Tongue (tissue), 2 donors: Measurements from ENCODE around the gene CCDC194. TPM values are rescaled to one million over a fixed set of nuclear protein-coding genes. Genes with fewer than 3 reads are reported as not detected.

Source experiments
- DNase-seq: peaks from one replicate; pipeline ENCODE4 v3.0.0-alpha.2; 2015
- total RNA-seq: library from RNA; depleted of rRNA; stranded (reverse); fragments of >200 nt; gene quantifications from one replicate; pipeline ENCODE4 v1.2.3, GENCODE V29; 2014

CCDC194 gene, protein sequence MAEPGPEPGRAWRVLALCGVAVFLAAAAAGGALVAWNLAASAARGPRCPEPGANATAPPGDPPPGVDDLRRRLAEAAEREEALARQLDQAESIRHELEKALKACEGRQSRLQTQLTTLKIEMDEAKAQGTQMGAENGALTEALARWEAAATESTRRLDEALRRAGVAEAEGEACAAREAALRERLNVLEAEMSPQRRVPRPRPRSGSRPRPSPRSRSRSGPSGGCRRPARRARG
- not detected for total RNA-seq

DNA sequence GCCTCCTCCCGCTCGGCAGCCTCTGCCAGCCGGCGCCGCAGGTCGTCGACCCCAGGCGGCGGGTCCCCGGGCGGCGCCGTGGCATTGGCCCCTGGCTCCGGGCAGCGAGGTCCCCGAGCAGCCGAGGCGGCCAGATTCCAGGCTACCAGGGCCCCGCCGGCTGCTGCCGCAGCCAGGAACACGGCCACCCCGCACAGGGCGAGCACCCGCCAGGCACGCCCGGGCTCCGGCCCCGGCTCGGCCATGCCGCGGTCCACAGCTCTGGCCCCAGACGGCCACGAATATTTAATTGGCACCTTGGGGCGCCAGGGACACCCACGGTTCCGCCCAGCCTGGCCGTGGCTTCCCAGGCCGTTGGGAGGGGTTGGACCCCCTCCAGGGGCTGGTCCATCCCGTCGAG, at the start of gene CCDC194:
CCDC194 (minus strand) TSS at position 283 of the 400 bp plus-strand sequence; CDS start at position 245, 38 bp downstream.
- DNase-seq: no peak

DNA sequence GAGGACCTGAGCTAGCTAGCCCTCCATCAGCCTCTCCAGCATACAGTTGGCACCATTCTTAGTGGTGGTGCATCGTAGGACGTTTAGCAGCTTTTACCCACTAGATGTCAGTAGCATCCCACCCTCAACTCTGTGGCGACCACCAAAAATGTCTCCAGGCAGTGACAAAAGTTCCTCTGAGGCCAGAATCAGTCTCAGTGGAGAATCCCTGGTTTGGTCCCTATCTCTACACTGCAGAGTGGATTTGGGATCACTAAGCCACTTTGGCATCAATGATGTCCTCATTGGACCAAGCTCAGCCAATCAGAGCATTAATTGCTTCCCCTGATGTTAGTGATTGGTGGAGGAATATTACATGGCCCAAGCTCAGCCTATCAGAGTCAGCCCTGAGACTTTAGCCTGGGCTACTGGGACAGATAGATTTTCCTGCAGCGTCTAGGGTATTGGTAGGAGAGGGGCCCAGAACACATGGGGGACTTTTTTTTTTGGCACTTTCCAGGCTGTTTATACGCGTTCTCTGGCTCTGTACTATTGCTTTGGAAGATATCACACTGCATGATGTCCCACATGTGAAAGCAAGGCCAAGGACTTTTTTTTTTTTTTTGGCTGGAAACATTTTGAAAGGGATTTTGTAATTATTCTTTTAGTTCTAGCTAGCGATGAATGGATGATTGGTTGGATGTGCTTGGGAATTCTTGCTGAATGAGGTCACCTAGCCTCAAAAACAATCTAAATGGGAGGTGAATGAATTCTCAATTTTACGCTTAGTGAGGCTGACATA, 47.4 kb upstream of the CCDC194 start:
- peak; percentile 58 for DNase-seq

DNA sequence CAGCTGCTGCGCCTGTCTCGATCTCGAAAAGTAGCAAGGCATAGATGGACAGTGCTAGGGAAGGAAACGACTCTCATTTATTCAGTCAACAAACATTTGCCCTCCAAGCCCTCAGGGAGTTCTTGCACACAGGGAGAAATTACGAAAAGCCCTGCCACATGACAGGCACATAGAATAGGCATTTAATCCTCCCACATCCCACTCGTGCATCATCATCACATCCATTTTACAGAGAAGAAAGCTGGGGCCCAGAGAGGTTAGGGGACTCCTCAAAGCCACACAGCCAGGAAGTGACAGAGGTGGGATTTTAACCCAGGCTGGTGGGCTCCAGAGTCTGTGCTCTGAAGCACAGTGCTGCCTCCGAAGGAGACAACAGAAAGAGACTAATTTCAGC, 42.9 kb upstream of the CCDC194 start:
- no peak for DNase-seq

DNA sequence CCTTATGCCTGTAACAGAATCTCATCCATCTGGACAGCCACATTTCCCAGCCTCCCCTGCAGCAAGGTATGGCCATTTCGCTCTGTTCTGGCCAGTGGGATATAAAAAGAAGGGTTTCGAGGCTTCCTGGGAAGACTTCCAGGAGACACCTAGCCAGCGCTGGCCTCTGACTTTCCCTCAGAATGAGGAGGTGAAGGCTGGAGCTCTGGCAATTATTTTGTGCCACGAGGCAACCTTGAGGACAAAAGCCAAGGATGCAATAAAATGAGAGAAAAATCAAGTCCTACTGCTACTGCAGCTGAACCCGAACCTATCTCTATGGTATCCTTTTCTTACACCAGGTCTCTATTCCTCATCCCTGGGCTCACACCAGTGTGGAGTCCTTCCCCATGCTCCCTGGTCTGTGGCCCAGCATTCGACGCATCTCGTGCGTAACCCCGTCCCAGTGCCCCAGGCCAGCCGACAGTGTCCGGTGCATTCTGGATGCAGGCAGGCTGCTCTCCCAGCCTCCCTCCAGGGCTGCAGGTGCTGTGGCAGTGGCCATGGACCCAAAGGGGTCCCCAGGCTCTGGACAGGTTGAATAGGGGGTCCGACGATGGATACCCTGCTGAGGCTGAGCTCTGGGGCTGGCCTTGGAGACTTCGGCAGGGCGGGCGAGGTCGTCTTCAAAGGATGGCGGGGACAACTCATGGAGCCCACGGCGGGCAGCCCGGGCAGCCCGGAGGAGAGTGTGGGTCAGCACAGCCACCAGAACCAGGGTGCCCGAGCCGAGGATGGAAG, 42.3 kb upstream of the CCDC194 start:
- no peak for DNase-seq

DNA sequence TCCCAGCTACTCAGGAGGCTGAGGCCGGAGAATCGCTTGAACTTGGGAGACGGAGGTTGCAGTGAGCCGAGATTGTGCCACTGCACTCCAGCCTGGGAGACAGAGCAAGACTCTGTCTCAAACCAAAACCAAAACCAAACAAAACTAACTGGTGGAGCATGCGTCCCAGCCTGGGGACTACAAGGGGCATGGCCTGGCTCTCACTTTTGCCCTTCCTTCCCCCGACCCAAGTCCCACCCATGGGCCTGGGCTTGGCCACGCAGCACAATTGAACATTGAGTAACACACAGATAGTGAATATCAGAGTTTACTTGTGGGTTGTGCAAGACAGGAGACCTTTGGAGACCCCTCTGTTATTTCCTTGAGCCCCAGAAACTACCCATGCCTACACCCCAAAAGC, 41.2 kb upstream of the CCDC194 start:
- DNase-seq: no peak

DNA sequence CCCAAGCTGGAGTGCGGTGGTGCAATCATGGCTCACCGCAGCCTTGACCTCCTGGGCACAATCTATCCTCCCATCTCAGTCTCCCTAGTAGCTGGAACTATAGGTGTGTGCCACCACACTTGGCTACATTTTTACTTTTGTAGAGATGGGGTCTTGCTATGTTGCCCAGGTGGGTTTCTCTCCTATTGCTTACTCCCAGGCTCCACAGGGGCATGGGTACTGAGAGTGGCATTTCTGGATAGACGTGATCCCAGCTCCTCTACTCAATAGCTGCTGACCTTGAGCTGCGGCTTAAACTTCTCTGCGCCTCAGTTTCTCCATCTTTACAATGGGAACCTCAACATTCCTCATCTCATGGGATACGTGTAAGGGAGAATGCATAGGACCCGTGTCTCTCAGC, 37.4 kb upstream of the CCDC194 start:
- DNase-seq: no peak

DNA sequence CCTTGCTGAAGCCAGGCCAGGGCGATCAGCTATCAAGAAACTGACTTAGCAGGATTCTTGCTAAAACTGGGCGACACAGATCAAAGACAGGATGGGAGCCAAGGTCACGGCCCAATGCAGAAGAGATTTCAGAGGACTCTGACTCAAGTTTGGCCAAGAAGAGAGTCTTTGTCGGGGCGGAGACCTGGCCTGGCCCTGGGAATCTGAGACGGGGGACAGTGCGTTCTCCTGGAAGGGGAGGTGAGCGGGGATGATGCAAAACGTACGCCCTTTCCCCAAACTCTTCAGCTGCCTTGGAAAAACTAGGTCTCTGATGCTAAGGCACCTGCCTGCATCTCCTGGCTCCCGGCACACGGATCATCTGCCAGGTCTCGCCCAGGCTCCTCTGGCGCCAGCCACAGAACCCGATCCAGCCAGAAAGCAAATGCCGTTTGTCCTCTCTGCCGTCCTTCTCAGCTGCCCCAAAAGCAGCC, 35.7 kb upstream of the CCDC194 start:
- no peak for DNase-seq

DNA sequence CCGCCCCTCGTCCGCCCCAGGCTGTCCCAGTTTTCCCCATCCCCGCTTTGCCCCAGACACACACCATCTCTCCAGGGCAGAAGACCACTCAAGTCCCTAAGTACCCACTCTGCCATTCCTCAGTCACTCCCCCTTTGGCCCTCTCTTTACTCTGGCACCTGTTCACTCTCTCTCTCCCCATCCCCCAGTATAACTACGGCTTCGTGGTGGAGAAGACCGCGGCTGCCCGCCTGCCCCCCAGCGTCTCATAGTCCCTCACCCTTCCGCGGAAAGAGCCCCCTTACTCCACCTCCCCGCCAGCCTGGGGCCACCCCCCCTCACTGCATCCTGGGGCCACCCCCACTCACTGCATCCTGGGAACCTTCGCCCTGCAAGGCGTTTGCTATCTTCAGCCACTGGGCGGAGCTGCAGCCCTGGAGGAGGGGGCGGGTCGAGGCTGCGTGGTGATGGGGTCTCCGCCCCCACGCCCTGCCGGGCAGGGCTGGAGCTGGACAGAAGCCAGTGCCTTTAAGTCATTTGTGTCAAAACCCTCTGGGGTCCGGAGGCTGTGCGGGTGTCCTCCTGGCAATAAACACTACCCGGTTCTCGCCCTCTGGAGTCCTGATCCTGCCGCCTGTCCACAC, 30.9 kb upstream of the CCDC194 start:
- peak; percentile 59 for DNase-seq

DNA sequence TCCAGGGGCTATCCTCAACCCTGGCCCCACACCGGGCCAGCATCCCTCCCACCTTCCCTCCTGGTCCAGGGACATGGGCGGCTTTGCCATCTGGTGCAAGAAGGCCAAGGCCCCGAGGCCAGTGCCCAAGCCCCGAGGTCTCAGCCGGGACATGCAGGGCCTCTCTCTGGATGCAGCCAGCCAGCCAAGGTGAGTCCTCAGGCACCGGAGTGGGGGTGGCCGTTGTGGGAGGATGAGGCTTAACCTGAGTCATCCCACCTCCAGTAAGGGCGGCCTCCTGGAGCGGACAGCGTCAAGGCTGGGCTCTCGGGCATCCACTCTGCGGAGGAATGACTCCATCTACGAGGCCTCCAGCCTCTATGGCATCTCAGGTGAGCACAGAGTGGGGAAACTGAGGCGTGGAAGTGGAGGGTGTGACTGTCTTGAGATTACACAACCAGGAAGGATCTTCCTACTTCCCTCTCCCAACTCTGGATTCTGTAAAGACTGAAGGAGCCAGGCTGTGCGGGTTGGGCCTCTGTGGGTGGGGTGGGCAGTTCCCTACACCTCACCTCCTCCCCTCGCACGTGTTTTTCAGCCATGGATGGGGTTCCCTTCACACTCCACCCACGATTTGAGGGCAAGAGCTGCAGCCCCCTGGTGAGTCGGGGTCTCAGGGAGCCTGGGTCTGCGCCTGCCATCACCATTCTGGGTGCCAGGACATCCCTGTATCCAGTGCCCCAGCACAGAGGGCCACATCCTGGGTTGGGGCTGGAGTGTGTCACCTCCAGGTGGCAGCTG, 29.6 kb upstream of the CCDC194 start:
- no peak for DNase-seq

DNA sequence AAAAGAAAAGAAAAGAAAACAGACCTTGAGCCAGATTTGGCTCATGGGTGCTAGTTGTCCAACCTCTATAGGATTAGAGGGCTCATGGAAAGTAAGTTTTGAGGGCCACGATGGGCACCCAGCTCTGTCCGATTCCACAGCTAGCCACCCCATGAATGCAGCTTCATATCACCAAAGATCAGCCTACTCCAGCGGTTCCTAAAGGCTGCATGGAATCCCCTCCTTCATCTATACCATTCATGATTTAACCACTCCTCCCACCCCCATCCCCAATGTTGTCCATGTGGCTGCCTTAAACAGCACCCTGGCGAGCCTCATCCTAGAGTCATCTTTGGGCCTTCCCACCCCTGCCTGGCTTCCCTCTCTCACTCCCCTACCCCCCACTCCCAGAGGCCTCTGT, 27.9 kb upstream of the CCDC194 start:
- no peak for DNase-seq

DNA sequence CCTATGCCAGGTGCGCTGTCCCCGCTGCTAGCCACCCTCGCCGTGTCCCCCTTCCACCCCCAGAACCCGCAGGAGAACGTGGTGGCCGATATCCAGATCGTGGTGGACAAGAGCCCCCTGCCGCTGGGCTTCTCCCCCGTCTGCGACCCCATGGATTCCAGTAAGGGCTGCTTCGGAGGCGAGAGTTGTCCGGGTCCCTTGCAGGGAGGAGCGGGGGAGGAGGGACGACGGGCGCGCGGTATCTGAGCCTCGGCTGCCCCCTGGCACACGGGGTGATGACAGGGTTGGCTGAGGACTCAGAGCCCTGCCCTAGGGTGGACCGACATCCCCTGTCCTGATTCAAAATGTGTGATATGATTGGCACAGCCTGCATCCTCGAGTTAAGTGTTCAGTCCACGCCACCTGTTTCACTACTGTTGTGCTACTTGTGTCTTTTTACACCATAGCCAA, 26.5 kb upstream of the CCDC194 start:
- DNase-seq: peak; percentile 43

DNA sequence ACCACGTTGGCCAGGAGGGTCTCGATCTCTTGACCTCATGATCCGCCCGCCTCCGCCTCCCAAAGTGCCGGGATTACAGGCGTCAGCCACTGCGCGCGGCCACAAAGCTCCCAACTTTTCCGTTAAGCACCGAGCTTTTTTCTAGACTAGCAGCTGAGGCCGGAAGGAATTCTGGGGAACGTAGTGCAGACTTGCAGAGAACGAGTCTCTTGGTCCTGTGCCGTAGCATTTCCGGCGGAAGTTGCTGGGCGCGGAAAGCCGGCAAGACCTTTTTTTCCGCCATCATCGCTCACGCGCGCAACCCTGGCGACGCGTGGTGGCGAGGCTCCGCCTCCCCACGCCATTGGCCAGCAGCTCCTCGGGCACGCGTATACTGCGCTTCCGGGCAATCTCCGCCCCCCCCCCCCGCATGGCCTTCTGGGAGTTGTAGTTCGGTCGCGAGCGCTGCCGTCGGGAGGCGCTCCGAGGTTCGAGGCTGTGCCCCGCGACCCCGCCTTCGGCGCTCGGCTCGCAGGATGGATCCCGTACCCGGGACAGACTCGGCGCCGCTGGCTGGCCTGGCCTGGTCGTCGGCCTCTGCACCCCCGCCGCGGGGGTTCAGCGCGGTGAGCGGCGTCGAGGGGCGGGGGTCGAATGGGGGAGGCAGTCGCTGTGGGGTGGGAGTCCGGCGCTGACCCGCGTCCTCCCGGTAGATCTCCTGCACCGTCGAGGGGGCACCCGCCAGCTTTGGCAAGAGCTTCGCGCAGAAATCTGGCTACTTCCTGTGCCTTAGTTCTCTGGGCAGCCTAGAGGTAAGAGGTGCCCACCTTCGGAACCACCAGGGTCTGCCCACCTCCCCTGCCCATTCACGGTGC, 25.9 kb upstream of the CCDC194 start, which contains the start of gene MVB12A:
MVB12A (plus strand) TSS at position 427 of the 854 bp plus-strand sequence; CDS start at position 516, 89 bp downstream.
- DNase-seq: peak; percentile 100

DNA sequence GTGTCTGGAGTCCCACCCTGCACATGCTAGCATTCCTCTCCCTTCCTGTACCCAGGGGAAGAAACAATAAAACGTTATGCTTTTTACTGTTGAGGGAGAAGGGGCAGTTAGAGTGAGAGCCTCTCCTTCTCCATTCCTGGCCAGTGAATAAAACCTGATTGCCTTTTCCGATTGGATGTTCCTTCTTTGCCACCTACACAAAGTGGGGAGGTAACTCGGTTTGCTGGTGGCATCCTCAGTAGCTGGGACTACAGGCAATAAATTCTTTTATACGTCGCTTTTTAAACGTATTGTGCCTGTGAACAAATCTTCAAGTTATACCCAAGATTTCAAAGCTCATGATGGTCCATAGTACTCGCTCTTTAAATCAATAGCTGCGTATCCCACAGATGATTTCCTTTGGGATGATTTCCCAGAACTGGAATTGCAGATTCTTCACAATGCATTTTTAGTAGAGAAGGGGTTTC, 25.2 kb upstream of the CCDC194 start:
- no peak for DNase-seq

DNA sequence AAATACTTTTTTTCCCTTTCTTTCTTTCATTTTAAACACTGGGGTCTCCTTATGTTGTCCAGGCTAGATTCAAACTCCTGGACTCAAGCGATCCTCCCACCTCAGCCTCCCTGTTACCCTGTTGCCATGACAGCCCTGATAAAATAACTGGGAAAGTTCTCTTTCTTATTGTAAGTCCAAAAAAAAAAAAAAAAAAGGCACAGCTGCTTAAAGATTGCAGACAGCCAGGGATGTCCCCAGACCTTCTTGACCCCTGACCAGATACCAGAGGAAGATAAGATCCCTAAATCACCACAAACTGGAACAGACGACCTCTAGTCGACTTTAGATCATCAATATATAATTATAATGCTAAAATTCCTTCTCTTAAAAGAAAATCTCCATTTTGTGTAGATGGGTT, 24.7 kb upstream of the CCDC194 start:
- DNase-seq: no peak

DNA sequence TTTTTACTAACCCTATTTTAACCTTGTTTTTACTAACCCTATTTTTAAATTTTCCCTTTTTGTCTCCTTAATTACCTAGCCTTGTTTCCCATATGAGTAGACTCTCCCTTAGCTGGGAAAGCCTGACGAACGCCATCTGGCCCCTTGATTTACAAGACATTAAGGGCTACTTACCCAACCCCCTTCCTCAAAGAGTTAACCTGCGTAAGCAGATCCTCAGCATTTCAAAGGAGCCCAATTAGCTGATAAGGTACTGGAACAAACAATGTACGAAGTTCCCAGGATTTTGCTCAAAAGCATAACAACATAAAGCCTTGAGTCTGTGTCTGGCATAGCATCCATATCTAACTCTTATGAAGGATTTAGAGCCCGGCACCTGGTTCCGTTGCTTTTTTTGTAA, 21.1 kb upstream of the CCDC194 start:
- DNase-seq: no peak

DNA sequence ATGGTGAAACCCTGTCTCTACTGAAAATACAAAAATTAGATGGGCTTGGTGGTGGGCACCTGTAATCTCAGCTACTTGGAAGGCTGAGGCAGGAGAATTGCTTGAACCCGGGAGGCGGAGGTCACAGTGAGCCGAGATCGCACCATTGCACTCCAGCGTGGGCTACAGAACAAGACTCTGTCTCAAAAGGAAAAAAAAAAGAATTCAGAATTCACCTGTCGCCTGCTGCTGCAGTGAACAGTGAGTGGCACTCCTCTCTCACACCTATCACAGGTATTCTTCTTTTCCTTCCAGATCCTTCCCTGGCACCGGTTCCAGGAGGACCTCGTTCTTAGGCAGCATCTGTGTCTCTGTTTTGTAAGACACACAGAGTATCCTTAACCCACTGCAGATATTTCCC, 20.1 kb upstream of the CCDC194 start:
- DNase-seq: no peak

DNA sequence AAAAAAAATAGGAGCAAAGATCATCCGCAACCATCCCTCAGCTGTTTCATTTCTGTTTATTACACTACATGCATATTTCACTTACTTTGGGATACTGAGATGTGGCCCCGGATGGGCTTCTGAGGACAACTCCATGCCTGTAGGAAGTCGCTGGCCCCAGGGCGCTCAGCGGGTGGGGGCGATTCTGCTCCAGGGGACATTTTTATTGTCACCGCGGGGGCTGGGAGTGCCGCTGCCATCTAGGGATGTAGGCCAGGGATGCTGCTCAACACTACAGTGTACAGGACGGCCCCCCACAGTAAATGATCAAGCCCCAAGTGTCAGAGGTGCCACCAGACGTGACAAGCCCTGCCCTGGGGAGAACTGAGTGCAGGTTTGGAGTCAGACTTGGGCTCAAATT, 17.8 kb upstream of the CCDC194 start:
- DNase-seq: no peak

DNA sequence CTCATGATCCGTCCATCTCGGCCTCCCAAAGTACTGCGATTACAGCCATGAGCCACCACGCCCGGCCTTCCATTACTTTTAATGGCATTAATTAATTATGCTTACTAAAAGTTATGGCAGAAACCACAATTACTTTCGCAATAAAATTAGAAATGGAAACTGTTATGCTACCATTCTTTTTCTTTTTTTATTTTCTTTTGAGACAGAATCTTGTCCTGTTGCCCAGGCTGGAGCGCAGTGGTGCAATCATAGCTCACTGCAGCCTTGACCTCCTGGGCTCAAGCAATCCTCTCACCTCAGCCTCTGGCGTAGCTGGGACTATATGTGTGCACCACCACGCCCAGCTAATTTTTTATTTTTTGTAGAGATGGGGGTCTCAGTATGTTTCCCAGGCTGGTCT, 16.0 kb upstream of the CCDC194 start:
- no peak for DNase-seq

DNA sequence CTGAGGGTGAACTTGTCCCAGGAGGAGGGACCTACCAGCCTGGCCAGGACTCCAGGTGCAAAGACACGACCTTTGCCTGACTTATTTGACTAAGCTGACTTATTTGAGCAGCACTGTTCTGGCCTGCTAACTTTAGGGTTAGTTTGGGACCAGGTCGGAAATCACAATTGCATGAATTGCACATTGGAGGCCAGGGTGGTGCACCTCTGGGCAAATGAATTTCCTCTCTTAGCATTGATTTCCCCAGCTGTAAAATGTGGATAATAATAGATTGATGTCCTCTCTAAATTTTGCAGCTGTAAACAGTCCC, 12.8 kb upstream of the CCDC194 start:
- no peak for DNase-seq

DNA sequence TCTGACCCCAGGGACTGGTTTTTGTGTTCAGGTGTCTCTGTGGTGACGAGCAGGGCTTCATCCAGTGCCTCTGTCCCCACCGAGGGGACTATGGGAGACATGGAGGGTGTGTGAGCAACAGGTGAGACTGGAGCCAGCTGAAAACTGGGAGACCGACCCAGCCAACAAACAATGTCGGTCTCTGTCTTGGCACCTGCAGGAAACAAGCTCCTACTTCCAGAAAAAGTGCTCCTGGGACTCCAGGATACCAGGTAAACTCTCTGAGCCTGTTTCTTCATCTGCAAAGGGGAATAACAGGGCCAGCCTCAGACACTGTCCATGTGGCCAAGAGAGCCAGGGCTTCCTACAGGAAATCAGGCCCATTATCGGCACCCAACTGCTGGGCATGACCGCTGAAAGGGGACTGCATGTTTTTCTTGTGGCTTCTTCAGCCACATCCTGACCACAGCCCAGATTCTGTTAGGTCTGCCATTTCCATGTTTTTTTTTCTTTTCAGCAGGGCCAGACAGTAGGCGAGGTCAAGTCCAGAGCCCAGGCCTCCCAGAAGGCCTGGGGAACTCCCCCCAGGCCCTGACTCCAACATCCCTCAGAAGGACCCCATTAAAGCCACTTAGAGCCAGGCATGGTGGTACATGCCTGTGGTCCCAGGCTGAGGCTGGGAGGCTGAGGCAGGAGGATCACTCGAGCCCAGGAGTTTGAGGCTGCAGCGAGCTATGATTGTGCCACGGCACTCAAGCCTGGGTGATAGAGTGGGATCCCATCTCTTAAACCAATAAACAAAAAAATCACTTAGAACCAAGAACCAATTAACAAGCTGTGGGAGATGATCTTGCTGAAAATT, 12.3 kb upstream of the CCDC194 start:
- no peak for DNase-seq
